AG08395 (cell line): ENCODE results near the gene GASK1B.

ENCODE experiments used
- DNase-seq: peaks from one replicate; pipeline ENCODE4 v3.0.0; 2012; ENCODE audit warnings: mixed read lengths, low spot score

The GASK1B gene

DNA sequence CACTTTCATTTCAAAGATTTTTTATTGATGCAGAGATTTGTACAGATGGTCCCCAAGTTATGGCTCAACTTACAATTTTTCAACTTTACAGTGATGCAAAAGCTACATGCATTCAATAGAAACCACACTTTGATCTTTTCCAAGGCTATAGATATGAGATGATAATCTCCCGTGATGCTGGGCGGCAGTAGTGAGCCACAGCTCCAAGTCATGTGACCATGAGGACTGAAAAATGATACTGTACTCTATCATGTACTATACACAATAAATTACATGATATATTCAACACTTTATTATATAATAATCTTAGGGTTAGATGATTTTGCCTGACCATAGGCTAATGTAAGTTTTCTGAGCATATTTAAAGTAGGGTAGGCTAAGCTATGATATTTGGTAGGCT lies 14.0 kb upstream of the GASK1B start:
- DNase-seq, result no peak

GRCh38 chr4:158182736-158183135 lies 9.9 kb upstream of the GASK1B start:
- DNase-seq, result no peak

DNA sequence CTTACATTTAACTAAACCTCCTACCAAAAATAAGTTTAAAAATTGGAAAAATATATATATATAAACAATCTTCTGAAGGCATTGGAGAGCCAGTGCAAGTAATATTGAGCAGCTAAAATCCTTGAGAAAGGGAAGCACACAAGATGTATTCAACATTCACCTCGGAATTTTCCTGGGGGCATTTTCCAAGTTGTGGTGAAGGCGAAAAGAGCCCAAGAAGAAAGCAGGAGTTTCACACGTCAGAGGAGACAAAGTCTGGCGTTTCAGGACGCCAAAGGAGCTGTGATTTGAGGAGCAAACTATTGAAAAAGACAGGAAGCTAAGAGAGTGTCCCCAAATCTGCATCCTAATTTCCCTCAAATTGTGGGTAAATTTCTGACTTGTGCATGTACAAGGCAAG lies 9.1 kb upstream of the GASK1B start:
- no peak for DNase-seq

- no peak for DNase-seq
These were observed 6.6 kb upstream of the GASK1B start for GRCh38 chr4:158179465-158179864.

- DNase-seq, result no peak
These were observed 4.0 kb upstream of the GASK1B start for GRCh38 chr4:158176776-158177175.

DNA sequence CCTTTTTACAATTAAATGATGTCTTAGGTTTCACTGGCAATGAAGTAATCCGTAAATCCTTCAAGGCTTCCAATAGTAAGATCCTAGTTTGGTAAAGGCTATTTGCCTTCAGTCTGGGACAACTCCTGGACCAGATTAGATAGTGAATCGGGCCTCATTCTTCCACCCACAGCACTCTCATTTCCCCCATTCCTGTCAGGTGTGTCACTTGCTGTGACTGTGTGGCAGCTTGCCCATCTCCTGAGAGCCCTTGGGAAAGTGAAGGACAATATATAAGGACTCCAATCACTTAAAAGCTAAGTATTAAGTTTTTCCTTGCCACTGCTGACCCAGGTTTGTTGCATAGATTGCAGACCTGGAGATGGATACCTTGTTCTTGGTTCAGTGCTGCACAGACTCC lies 3.3 kb upstream of the GASK1B start:
- peak; percentile 35 for DNase-seq

GRCh38 chr4:158170691-158171561 lies 1.9 kb downstream of the GASK1B start:
- DNase-seq, result peak; percentile 39

GRCh38 chr4:158169931-158170690 lies 2.7 kb downstream of the GASK1B start:
- peak; percentile 31 for DNase-seq

DNA sequence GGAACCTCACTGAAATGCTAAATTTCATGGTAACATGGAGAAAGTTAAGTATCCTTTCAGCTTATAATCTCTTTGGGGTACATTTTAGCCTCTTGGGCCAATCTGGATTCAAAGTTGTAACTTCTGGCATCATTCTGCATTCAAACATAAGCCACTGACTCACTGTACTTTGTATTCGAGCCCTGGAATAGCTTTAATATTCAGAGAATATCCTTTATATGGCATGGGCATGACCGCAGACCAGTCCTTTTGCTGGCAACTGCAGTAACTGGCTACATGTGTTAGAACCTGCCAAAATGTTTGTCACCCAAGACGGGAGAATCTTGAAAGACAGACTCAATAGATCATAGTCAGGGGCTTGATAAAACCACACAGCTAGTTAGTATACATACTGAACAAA lies 3.3 kb downstream of the GASK1B start:
- peak; percentile 20 for DNase-seq

GRCh38 chr4:158168606-158169005 lies 4.2 kb downstream of the GASK1B start:
- DNase-seq, result no peak

- DNase-seq, result no peak
These were observed 6.1 kb downstream of the GASK1B start for GRCh38 chr4:158166701-158167100.

DNA sequence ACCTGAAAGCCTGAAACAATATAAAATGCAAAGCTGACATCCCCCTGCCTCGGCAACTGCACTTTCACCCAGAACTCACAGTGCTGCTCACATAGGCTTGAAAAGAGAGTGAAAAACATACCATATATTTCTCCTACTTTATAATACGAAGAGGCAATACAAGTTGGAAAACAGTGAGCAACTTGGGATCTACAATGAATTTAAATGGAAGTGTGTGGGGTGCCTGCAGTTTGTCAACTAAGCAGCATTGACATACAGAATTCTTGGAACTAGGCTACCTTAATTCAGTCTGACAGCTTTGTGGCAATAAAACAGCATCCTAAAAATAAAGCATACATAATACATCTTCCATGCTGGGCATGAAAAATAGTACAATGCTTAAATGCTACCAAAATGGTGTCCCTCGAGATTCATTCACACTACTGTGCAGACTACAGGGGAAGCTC lies 8.0 kb downstream of the GASK1B start:
- DNase-seq, result no peak

DNA sequence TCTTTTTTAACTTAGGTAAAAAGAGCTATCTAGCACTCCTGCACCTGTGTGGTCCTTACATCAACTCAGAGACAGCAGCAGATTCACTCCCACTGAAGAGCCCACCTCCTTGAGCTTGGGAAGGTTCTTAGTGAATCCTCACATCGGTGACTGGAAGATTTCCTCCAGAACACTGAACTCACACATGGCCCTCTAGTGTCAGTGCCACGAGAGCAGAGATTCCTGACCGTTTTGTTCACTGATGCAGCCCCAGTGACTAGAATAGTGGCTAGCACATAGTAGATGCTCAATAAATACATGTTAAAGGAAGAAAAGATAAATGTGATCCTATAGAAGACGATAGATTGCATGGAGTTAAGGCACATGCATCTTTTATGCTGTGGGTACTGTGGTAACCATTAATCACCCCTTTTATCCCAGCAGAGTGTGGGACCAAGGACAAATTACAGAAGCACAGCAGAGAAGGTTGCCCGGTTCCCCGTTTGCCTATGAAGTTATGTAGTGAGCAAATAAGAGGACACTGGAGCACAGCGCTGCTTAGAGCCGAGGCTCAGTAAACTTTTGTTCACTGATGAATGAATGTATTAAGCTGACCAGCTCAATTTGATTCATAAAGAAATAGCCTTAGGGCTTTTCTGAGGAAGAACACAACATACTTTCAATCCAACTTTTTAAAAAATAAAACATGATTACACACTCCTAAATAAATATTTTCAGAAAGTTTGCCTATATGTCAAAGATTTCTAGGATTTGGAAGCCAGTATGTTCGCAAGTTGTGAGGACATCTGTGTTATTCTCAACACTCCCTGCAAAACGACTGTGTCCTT lies 8.7 kb downstream of the GASK1B start:
- no peak for DNase-seq

DNA sequence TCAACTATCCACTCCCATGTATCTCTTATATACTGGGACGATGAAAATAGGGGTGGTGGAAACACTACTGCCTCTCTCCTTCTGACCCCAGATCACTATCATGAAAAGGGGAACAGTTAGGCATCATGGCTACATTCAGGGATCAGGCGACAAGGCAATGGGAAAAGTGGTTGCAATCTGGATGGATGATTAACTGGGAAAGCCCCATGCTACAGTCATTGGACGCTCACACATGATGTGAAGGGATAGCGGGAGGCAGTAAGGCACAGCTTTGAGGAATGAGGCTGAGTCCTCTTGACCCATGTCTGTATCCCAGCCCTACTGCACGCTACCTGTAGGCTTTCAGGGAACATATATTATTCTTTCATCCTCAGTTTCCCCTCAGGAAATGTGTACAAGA lies 10.2 kb downstream of the GASK1B start:
- DNase-seq, result no peak

DNA sequence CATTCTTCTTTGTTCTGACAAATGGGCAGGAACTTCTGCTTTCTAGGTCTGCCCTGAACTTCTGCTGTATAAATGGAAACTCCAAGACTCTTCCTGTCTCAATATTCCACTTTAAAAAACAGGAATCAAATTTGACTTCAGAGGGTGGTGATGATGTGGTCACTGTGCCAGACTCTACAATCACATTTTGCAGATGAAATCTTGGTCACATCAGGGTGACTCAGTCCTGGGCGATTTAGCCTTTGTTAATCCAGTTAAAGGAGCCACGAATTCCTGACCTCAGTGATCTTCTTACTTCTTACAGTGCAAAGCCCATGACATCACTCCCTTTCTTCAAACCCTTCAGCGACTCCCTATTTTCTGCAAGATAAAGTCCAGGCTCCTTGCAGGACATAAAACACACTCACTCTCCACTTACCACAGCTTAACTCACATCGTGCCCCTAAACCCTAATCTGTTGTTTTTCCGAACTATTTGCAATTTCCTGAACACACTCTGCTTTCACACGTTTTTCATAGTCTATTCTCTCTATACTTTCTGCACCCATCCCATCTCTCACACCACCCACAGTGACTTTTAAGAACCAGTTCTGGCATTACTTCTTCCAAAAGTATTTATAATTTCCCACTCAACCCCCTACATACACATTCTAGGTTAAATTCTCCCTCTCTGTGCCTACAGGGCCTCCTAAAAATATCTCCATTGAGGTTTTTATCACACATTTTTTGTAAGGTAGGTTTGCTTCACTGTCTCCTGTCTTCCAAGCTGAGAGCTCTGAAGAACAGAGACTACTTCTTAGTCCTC lies 11.1 kb downstream of the GASK1B start:
- peak; percentile 81 for DNase-seq

GRCh38 chr4:158159718-158160094 lies 13.1 kb downstream of the GASK1B start:
- no peak for DNase-seq

GRCh38 chr4:158159054-158159717 lies 13.6 kb downstream of the GASK1B start:
- DNase-seq, result no peak

- no peak for DNase-seq
These were observed 15.4 kb downstream of the GASK1B start for GRCh38 chr4:158157412-158157811.

GRCh38 chr4:158155656-158156356 lies 17.0 kb downstream of the GASK1B start:
- DNase-seq, result no peak

- DNase-seq, result no peak
These were observed 25.7 kb downstream of the GASK1B start for GRCh38 chr4:158147151-158147550.
